ENCODE measurements around the gene ATAD1.

The ATAD1 gene

GRCh38 chr10:87818505-87819288, 671 bp upstream of the ATAD1 start:
- Histone ChIP-seq H3K9me2 (ENCODE audit: low read depth, low read length) (no peaks in the 10 kb centered on the region), H4K20me1 (ENCODE audit: insufficient read depth, low read length) (no peaks in the 10 kb centered on the region), H3K36me3 (ENCODE audit: insufficient read depth, low read length) (peaks cover 7% of the 10 kb centered on the region), H3K27me3 (ENCODE audit: insufficient read depth, low read length) (no peaks in the 10 kb centered on the region), H3K4me3 (ENCODE audit: low read depth, low read length, poor library complexity, severe bottlenecking) (peak overlapping the region; percentile 91), H3K9ac (ENCODE audit: low read length) (peak overlapping the region; percentile 82), H3K4me1 (ENCODE audit: insufficient read depth, low read length, severe bottlenecking) (peaks cover 34% of the 10 kb centered on the region), H3K27ac (ENCODE audit: low read depth, low read length, poor library complexity, severe bottlenecking) (peak overlapping the region; percentile 84), H3K4me2 (ENCODE audit: low read length) (peak overlapping the region; percentile 88), H3K79me2 (ENCODE audit: insufficient read depth, low read length) (peaks cover 38% of the 10 kb centered on the region), H2AFZ (ENCODE audit: low read length) (peak overlapping the region; percentile 74; the same call in 1 of the 2 replicates), H3F3A (ENCODE audit: insufficient read depth, low read length) (no peaks in the 10 kb centered on the region), H3K9me3 (ENCODE audit: low read length) (no peaks in the 10 kb centered on the region)
- no peak for TF ChIP-seq EZH2 (IDR thresholded peaks at IDR 0.05; ENCODE audit: borderline replicate concordance, low read length)
- peak; percentile 15; the same call in 1 of the 2 replicates for TF ChIP-seq CTCF (IDR thresholded peaks at IDR 0.05; ENCODE audit: low read length)

GRCh38 chr10:87816898-87817608, 973 bp downstream of the ATAD1 start:
- TF ChIP-seq EZH2 (IDR thresholded peaks at IDR 0.05; ENCODE audit: borderline replicate concordance, low read length), result no peak
- TF ChIP-seq CTCF (IDR thresholded peaks at IDR 0.05; ENCODE audit: low read length), result no peak
- no peaks in the 10 kb centered on the region for H3K27me3 ChIP-seq (ENCODE audit: insufficient read depth, low read length)
- H3K4me1 ChIP-seq (ENCODE audit: insufficient read depth, low read length, severe bottlenecking), result peaks cover 34% of the 10 kb centered on the region
- no peaks in the 10 kb centered on the region for H3F3A ChIP-seq (ENCODE audit: insufficient read depth, low read length)
- peak overlapping the region; percentile 82 for H3K9ac ChIP-seq (ENCODE audit: low read length)
- H2AFZ ChIP-seq (ENCODE audit: low read length), result no peak overlapping the region
- H3K4me2 ChIP-seq (ENCODE audit: low read length), result peak overlapping the region; percentile 88
- no peaks in the 10 kb centered on the region for H4K20me1 ChIP-seq (ENCODE audit: insufficient read depth, low read length)
- H3K9me2 ChIP-seq (ENCODE audit: low read depth, low read length), result no peaks in the 10 kb centered on the region
- peak overlapping the region; percentile 84 for H3K27ac ChIP-seq (ENCODE audit: low read depth, low read length, poor library complexity, severe bottlenecking)
- H3K79me2 ChIP-seq (ENCODE audit: insufficient read depth, low read length), result peaks cover 39% of the 10 kb centered on the region
- H3K4me3 ChIP-seq (ENCODE audit: low read depth, low read length, poor library complexity, severe bottlenecking), result peak overlapping the region; percentile 91
- H3K36me3 ChIP-seq (ENCODE audit: insufficient read depth, low read length), result peaks cover 22% of the 10 kb centered on the region
- H3K9me3 ChIP-seq (ENCODE audit: low read length), result no peaks in the 10 kb centered on the region

DNA sequence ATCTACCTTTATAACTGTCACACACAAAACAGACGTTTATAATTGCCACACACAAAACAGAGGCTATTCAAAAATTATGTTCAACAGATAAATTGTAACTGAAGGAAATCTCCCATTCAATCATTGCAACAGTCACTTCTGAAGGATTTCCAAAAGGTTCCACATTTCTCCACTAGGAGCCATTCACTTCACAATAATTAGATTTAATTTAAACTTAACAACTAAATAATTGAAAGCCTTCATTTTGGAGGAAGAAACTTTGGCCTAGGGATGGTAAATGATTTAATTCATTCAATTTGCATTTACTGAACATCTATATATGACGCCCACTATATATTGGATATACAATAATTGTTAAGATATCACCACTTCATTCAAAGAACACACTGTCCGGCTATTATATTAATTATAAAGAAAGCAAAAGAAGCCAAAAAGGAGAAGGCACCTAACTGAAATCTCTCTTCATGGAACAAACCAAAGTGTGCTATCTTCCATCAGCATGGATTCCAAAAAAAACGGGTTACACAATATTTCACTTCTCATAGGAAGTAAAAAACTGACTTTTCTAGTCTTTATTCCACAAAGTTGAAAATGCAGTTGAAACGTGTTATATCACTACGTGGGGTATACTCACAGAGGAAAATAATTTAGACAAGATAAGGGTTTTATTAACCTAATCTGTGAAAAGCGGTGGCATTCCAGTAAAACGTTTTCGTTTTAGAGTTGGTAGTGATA, 1.7 kb downstream of the ATAD1 start:
- H3K79me2 ChIP-seq (ENCODE audit: insufficient read depth, low read length), result peaks cover 39% of the 10 kb centered on the region
- no peak overlapping the region for H2AFZ ChIP-seq (ENCODE audit: low read length)
- H4K20me1 ChIP-seq (ENCODE audit: insufficient read depth, low read length), result no peaks in the 10 kb centered on the region
- peak overlapping the region; percentile 88 for H3K4me2 ChIP-seq (ENCODE audit: low read length)
- H3K4me3 ChIP-seq (ENCODE audit: low read depth, low read length, poor library complexity, severe bottlenecking), result peak overlapping the region; percentile 91
- H3K4me1 ChIP-seq (ENCODE audit: insufficient read depth, low read length, severe bottlenecking), result peaks cover 34% of the 10 kb centered on the region
- TF ChIP-seq CTCF (IDR thresholded peaks at IDR 0.05; ENCODE audit: low read length) (no peak), EZH2 (IDR thresholded peaks at IDR 0.05; ENCODE audit: borderline replicate concordance, low read length) (no peak)
- H3K36me3 ChIP-seq (ENCODE audit: insufficient read depth, low read length), result peaks cover 29% of the 10 kb centered on the region
- no peaks in the 10 kb centered on the region for H3F3A ChIP-seq (ENCODE audit: insufficient read depth, low read length)
- no peaks in the 10 kb centered on the region for H3K9me3 ChIP-seq (ENCODE audit: low read length)
- H3K9me2 ChIP-seq (ENCODE audit: low read depth, low read length), result no peaks in the 10 kb centered on the region
- H3K9ac ChIP-seq (ENCODE audit: low read length), result peak overlapping the region; percentile 82; the same call in 1 of the 2 replicates
- H3K27ac ChIP-seq (ENCODE audit: low read depth, low read length, poor library complexity, severe bottlenecking), result no peak overlapping the region
- no peaks in the 10 kb centered on the region for H3K27me3 ChIP-seq (ENCODE audit: insufficient read depth, low read length)

All from OCI-LY1 (cell line).